ENCODE data around the gene CNTN3. TPM values are rescaled to one million over a fixed set of nuclear protein-coding genes. Genes with fewer than 3 reads are reported as not detected.

The CNTN3 gene
- total and polyA plus RNA-seq, 8 donors = 0.92 to 43.0 (median 38.7) TPM

- H3K27ac ChIP-seq = no peak overlapping the region
- no peak for TF ChIP-seq CTCF (IDR thresholded peaks at IDR 0.05)
- DNase-seq = no peak
- no peak for ATAC-seq
- H3K4me1 ChIP-seq = no peaks in the 10 kb centered on the region
- intact Hi-C loops (cut with DNase I) = no loop called here
- H3K36me3 ChIP-seq = no peaks in the 10 kb centered on the region
- no peak overlapping the region for H3K4me3 ChIP-seq
- H3K27me3 ChIP-seq = peaks cover 0 to 4% of the 10 kb centered on the region in 2 donors
- H3K9me3 ChIP-seq = no peaks in the 10 kb centered on the region
Measured at GRCh38 chr3:74606996-74607395, 7.5 kb downstream of the CNTN3 start.

- Histone ChIP-seq H3K9me3 (no peaks in the 10 kb centered on the region), H3K36me3 (no peaks in the 10 kb centered on the region), H3K27ac (no peak overlapping the region), H3K4me1 (no peaks in the 10 kb centered on the region), H3K4me3 (no peak overlapping the region), H3K27me3 (peaks cover 0 to 4% of the 10 kb centered on the region in 2 donors)
- DNase-seq = no peak
- intact Hi-C loops (cut with DNase I) = no loop called here
- ATAC-seq = no peak
- TF ChIP-seq CTCF (IDR thresholded peaks at IDR 0.05) = no peak
Measured at GRCh38 chr3:74605437-74605836, 9.0 kb downstream of the CNTN3 start.

GRCh38 chr3:74603292-74603691 is 11.2 kb downstream of the CNTN3 start:
- no peaks in the 10 kb centered on the region for H3K36me3 ChIP-seq
- H3K4me1 ChIP-seq = no peaks in the 10 kb centered on the region
- intact Hi-C loops (cut with DNase I) = no loop called here
- H3K9me3 ChIP-seq = no peaks in the 10 kb centered on the region
- no peak for DNase-seq
- no peak for TF ChIP-seq CTCF (IDR thresholded peaks at IDR 0.05)
- H3K27ac ChIP-seq = no peak overlapping the region
- no peaks in the 10 kb centered on the region for H3K27me3 ChIP-seq
- no peak for ATAC-seq
- H3K4me3 ChIP-seq = no peak overlapping the region

GRCh38 chr3:74602471-74602870 is 12.0 kb downstream of the CNTN3 start:
- H3K4me1 ChIP-seq = no peaks in the 10 kb centered on the region
- no peak overlapping the region for H3K4me3 ChIP-seq
- ATAC-seq (no peak), DNase-seq (no peak)
- no peak overlapping the region for H3K27ac ChIP-seq
- no peaks in the 10 kb centered on the region for H3K36me3 ChIP-seq
- TF ChIP-seq CTCF (IDR thresholded peaks at IDR 0.05) = no peak
- no peaks in the 10 kb centered on the region for H3K9me3 ChIP-seq
- H3K27me3 ChIP-seq = no peaks in the 10 kb centered on the region
- intact Hi-C loops (cut with DNase I) = no loop called here

- no peak for DNase-seq
- H3K4me3 ChIP-seq = no peak overlapping the region
- no peaks in the 10 kb centered on the region for H3K9me3 ChIP-seq
- no peak overlapping the region for H3K27ac ChIP-seq
- no peaks in the 10 kb centered on the region for H3K4me1 ChIP-seq
- intact Hi-C loops (cut with DNase I) = no loop called here
- TF ChIP-seq CTCF (IDR thresholded peaks at IDR 0.05) = no peak
- H3K36me3 ChIP-seq = no peaks in the 10 kb centered on the region
- no peak for ATAC-seq
- no peaks in the 10 kb centered on the region for H3K27me3 ChIP-seq
Measured at GRCh38 chr3:74601793-74602192, 12.7 kb downstream of the CNTN3 start.
